Heart left ventricle (tissue), 13 donors: ENCODE data around the gene ACKR2.
"Not testable (repeated sequence)": the region's sequence is repeated elsewhere in the genome, so short reads cannot be mapped to it uniquely, and the experiment has no call there.

ENCODE experiments used
- CTCF ChIP-seq, 12 donors: fragments of 200-600 bp; sonication (generic) in 4 of 12; IDR thresholded peaks; one replicate each; pipeline versions ENCODE4 v1.5.0 to v1.8.0; 2018 to 2022; ENCODE audit warnings: antibody characterized with exemption in 12 of 12, mild to moderate bottlenecking in 5 of 12
- POLR2A ChIP-seq, 2 donors: fragments of 450-650 bp; IDR thresholded peaks; one replicate each; pipeline ENCODE4 v1.6.1; 2017; ENCODE audit warnings: antibody characterized with exemption in 2 of 2, mild to moderate bottlenecking in 2 of 2, moderate library complexity in 2 of 2
- donor health status: ischemic (EF 13 %, LVEDD 7.1; RV severe dilation, severe dysfunction).
- donor health status: DM: no; HTN: yes; CAD: no.
- donor health status: DM: no; HTN: no; CAD: no.
- donor health status: ischemic (EF 25% LVEDD 6.9; RV normal size, moderate dysfunction).
- donor health status: ischemic (EF 25% LVEDD 5.7; RV mildly dilated, moderate dysfunction).
- donor health status: ischemic (EF 35%, LVEDD 5.7; RV mildly dilated, moderate dysfunction).
- donor health status: nonischemic (EF 11% LVEDD 7.7; RV severe dilation, severe dysfunction).
- donor health status: DM: yes; HTN: yes; CAD: no.
- donor health status: PGD.
- donor health status: ischemic (EF 29% LVEDD 5.4; RV normal size, mild dysfunction).
- donor health status: nonischemic (EF 23%, LVEDD 6.1; RV moderate dilation, normal function).

GRCh38 chr3:42811118-42811883, 2.1 kb downstream of the ACKR2 start:
- not testable (repeated sequence) for TF ChIP-seq CTCF, POLR2A (IDR thresholded peaks at IDR 0.05)
